Measurements from ENCODE around the gene ZNF746.

The ZNF746 gene

DNA sequence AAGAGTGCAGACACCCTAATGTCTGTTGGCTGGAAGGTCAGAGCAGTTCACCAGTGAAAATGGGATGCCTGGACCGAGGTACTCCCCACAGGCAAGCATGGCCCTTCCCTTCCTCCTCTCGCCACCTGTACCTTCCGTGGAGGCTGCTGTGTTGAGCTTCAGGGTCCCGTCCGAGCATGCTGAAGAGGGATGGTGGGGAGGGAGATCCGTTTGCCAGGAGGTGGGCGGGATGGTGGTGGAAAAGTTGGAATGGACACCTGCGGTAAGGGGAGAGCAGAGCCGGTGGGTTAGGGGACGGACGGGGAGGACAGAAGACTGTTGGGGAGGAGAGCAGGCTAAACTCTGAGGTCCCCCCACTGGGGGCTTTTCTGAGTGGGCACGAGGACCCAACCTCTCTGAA is 20.8 kb downstream of the ZNF746 start:
- H3K4me3 ChIP-seq (replicated peaks; ENCODE audit: low read depth, low read length) = no peak overlapping the region
- TF ChIP-seq, protein P1, sequence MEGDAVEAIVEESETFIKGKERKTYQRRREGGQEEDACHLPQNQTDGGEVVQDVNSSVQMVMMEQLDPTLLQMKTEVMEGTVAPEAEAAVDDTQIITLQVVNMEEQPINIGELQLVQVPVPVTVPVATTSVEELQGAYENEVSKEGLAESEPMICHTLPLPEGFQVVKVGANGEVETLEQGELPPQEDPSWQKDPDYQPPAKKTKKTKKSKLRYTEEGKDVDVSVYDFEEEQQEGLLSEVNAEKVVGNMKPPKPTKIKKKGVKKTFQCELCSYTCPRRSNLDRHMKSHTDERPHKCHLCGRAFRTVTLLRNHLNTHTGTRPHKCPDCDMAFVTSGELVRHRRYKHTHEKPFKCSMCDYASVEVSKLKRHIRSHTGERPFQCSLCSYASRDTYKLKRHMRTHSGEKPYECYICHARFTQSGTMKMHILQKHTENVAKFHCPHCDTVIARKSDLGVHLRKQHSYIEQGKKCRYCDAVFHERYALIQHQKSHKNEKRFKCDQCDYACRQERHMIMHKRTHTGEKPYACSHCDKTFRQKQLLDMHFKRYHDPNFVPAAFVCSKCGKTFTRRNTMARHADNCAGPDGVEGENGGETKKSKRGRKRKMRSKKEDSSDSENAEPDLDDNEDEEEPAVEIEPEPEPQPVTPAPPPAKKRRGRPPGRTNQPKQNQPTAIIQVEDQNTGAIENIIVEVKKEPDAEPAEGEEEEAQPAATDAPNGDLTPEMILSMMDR (IDR thresholded peaks at IDR 0.05; ENCODE audit: low read depth, low read length, missing control alignments) = no peak
- no peak for DNase-seq (ENCODE audit: extremely low read depth, low read depth)

DNA sequence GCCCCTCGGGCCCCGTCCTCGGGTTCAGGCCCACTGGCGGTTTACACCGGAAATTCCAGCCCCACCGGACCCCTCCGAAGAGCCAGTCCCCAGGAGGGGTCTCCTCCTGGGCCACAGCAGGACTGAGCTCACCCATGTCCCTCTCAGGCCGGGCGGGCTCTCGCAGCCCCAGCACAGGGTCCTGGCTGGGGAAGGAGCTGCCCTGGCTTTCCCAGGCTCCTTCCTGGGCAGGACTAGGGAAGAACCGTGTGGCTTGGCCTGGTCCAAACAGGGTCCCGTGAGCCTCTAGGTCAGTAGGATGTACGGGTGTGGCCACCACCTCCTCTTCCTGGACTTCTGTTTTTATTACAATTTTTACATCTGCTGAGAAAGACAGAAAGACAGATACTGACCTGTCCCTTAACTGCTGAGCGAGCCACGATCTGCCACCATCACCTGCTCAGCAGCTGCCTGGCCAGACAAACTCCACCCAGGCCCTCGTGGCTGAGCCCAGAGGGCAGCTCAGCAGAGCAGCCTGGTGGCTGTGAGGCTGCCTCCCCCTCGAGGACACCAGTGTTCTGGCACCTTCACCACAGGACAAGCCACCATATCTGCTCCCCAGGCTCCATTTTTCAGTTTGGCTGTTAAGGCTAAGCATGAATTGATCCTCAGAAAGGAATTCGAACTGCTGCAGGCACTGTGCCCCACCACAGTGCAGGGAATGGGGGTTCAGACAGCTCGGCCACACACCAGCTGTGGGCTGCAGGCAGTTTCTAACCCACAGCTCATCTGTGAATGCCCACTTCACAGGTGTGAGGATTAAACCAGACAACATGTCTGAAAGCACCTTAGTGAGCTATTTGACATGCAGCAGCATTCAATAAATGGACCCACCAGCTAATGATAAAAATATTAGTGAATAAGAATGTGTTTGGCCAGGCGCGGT is 22.2 kb downstream of the ZNF746 start:
- DNase-seq (ENCODE audit: extremely low read depth, low read depth) = no peak
- TF ChIP-seq, protein P1 (IDR thresholded peaks at IDR 0.05; ENCODE audit: low read depth, low read length, missing control alignments) = no peak
- no peak overlapping the region for H3K4me3 ChIP-seq (replicated peaks; ENCODE audit: low read depth, low read length)

DNA sequence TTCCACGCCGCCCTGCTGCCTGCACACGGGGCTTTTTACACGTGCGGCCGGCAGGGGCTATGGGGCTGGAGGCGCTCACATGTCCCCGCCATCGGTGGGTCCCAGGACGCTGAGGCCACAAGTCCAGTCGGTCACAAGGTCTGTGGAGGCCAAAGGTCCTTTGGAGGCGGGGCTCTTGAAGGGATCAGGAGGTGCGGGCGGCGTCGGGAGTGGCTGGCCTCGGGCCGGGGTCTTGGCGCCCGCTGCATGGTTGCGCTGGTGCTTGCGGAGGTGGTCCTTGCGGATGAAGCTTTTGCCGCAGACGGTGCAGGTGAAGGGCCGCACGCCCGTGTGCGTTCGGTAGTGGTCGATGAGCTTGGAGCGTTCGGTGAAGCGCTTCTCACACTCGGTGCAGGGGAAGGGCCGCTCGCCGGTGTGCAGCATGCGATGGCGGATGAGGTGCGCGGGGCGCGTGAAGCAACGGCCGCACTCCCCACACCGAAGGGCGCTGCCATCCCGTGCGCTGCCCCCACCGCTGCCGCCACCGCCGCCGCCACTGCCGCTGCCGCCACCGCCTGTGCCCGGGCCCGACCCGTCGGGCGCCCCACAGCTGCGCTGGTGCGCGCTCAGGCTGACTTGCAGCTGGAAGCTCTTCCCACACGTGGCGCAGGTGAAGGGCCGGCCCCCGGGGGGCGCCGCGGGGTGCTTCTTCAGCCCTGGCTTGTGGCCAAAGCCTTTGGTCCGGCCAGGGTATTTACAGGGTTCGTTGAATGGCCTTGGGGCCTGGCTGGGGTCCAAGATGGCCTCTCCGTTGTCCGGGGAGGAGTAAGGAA is 23.1 kb downstream of the ZNF746 start:
- TF ChIP-seq, protein P1 (IDR thresholded peaks at IDR 0.05; ENCODE audit: low read depth, low read length, missing control alignments) = no peak
- H3K4me3 ChIP-seq (replicated peaks; ENCODE audit: low read depth, low read length) = no peak overlapping the region
- DNase-seq (ENCODE audit: extremely low read depth, low read depth) = no peak

DNA sequence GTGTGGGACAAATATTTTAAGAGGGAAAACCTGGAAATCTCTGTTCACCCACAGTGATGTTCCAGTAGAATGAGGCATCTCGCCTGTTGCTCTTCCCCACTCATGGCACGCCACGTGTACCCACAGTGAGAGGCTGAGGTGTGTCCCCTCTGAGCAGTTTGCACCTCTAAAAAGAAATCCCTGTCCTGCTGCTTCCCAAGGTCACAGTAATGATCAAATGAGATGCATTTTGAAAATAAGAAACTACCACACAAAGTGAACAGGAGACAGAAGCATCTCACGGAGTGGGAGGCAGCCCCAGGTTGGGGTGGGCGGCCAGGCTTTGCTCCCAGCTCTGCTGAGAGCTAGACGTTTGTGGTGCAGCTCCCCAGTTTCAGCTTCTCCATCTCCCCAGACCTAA is 24.4 kb downstream of the ZNF746 start:
- TF ChIP-seq, protein P1 (IDR thresholded peaks at IDR 0.05; ENCODE audit: low read depth, low read length, missing control alignments) = no peak
- H3K4me3 ChIP-seq (replicated peaks; ENCODE audit: low read depth, low read length) = no peak overlapping the region
- no peak for DNase-seq (ENCODE audit: extremely low read depth, low read depth)

DNA sequence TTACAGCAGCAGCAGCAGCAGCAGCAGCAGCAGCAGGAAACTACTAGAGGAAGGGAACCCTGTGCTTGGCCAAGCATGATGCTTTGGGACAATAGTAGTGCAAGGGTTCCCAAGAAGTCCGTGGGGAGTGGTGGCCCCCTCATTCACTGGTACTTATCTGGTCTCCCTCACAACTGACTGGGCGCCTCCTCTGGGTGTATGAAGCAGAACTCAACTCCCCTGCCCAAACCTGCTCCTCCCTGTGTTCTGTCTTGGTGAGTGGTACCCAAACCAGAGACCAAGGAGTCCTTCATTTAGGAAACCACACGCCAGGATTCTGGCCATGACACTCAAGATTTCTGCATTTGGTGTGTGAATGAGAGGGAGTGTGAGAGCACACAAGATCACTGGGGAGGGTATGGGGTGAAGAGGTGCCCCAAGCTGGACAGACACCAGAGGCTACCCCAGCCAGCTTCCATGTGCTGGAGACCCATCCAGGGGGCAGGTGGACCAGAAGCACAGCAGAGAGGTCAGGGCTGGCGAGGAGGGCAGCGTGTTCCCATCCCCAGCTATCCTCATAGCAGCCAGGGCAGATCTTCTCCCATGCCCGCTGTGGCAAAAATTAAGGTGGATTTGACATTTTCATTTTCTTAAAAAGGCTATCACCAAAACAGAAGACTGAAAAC is 26.2 kb downstream of the ZNF746 start:
- no peak for DNase-seq (ENCODE audit: extremely low read depth, low read depth)
- TF ChIP-seq, protein P1 (IDR thresholded peaks at IDR 0.05; ENCODE audit: low read depth, low read length, missing control alignments) = no peak
- H3K4me3 ChIP-seq (replicated peaks; ENCODE audit: low read depth, low read length) = no peak overlapping the region

DNA sequence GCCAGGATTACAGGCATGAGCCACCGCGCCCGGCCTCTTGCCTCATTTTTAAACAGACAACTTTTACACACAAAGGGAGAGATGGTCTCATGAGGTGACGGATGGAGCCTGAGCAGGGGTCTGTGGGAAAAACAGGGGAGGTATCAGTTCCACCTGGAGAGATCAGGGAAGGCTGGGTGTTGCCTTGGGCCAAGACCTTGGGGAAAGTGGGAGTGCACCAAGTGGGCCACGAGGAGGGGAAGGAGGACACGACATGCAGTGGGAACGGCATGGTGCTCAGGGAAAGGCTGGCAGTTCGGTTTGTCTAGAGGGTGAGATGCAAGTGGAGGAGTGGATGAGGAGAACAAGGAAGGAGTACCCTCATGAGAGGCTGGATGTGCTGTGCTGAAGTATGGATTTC is 27.8 kb downstream of the ZNF746 start:
- TF ChIP-seq, protein P1 (IDR thresholded peaks at IDR 0.05; ENCODE audit: low read depth, low read length, missing control alignments) = no peak
- no peak for DNase-seq (ENCODE audit: extremely low read depth, low read depth)
- H3K4me3 ChIP-seq (replicated peaks; ENCODE audit: low read depth, low read length) = no peak overlapping the region
